Measurements from ENCODE around the gene PLIN3. TPM values are rescaled to one million over a fixed set of nuclear protein-coding genes. Genes with fewer than 3 reads are reported as not detected.

PLIN3 gene
- total and polyA plus RNA-seq, 2 of the 8 experiments (the other 6 are each of a cell fraction or from before 2014, with no cell fraction given) = 60.7 to 61.5 TPM

DNA sequence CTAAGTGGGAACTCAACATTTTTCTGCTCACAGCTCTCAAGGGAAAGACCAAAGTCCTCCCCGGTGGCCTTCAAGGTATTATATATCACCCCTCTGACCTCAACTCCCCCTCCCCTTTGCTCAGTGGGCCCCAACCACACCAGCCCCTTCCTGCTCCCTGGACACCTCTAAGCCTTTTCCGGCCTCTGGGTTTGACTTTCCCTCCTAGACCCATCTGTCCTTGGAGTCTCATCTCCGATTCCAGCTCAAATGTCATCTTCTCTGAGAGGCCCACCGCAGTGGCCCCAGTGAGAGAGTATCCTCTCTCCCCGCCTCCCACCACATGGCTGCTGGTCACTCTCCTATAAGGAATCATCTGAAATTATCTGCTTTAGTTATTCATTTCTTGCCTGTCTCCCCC lies 40.9 kb upstream of the PLIN3 start:
- H3K18ac ChIP-seq (ENCODE audit: extremely low read depth, low read length) = no peak overlapping the region; the same call in 1 of the 2 replicates
- no peak overlapping the region for H4K91ac ChIP-seq (replicated peaks; ENCODE audit: insufficient read length, low read length)
- no peak overlapping the region for H3K4me3 ChIP-seq (ENCODE audit: extremely low read depth in 1 of 4, insufficient read depth in 2 of 4, low read depth in 3 of 4, low read length in 4 of 4)
- no peak overlapping the region for H2AFZ ChIP-seq (ENCODE audit: low read length)
- H3K36me3 ChIP-seq (ENCODE audit: control insufficient read depth in 2 of 4, insufficient read depth in 4 of 4, low read length in 3 of 4) = peaks cover 2 to 15% (median 4%) of the 10 kb centered on the region in 4 experiments; a peak in 5 of 8 replicates
- no peak overlapping the region for H2BK5ac ChIP-seq (ENCODE audit: low read depth, low read length)
- no peak overlapping the region for H3K4ac ChIP-seq (replicated peaks; ENCODE audit: insufficient read length, low read depth, low read length)
- H3K79me1 ChIP-seq (ENCODE audit: low read depth, low read length) = 0 out of 2 replicates have a peak, but pooled peaks cover 2% of the 10 kb centered on the region
- no peak for FAIRE-seq
- H3K4me1 ChIP-seq (replicated peaks in 1 of 4; ENCODE audit: control insufficient read depth in 3 of 4, insufficient read depth in 4 of 4, low read length in 3 of 4) = peaks cover 0 to 14% (median 11%) of the 10 kb centered on the region in 4 experiments; a peak in 6 of 7 replicates
- H3K27ac ChIP-seq (ENCODE audit: low read depth, low read length) = no peak overlapping the region
- WGBS, 2 experiments (ENCODE audit: extremely low coverage in 1 of 2, insufficient coverage in 1 of 2, insufficient read length in 1 of 2, insufficient replicate concordance in 2 of 2, low coverage in 1 of 2, low lambda C conversion rate in 2 of 2, missing lambda C conversion rate in 1 of 2) = 70% methylated on average over 5 of the region's 5 CpGs; no CpG with 5 or more reads in 1 of the 2 experiments
- TF ChIP-seq SUZ12 (IDR thresholded peaks at IDR 0.05; ENCODE audit: low read length) (no peak), TAF7 (optimal IDR thresholded peaks at IDR 0.05; ENCODE audit: borderline replicate concordance, low read depth, low read length) (no peak), TEAD4 (IDR thresholded peaks at IDR 0.05; ENCODE audit: low read depth, low read length) (no peak), JUN (IDR thresholded peaks at IDR 0.05; ENCODE audit: low read depth, low read length) (no peak)
- no peak overlapping the region for H3K23ac ChIP-seq (ENCODE audit: insufficient read length)
- no peak overlapping the region for H3K9ac ChIP-seq (replicated peaks in 1 of 4; ENCODE audit: extremely low read depth in 1 of 4, low read depth in 3 of 4, low read length in 3 of 4)
- peaks cover 3 to 9% of the 10 kb centered on the region in 2 experiments for H4K20me1 ChIP-seq (replicated peaks in 1 of 2; ENCODE audit: control insufficient read depth in 1 of 2, insufficient read depth in 2 of 2, low read length in 2 of 2)
- no peak overlapping the region for H4K5ac ChIP-seq (ENCODE audit: insufficient read length, low read depth, low read length)
- ChIA-PET POLR2A (ENCODE audit: partially characterized antibody) (interaction anchor here (2.0 kb wide), 1 partner anchor 123 kb away, joined by 4 read pairs; no protein-coding TSS in a partner anchor), CTCF (ENCODE audit: partially characterized antibody) (interaction anchor here (0.6 to 1.2 kb wide), 6 partner anchors 10 to 57 kb away, joined by 3 to 5 read pairs (median 3); no protein-coding TSS in a partner anchor)
- peaks cover 0 to 27% of the 10 kb centered on the region in 2 experiments; a peak in 2 of 4 replicates for H3K79me2 ChIP-seq (ENCODE audit: control insufficient read depth in 1 of 2, insufficient read depth in 2 of 2, low read length in 2 of 2)
- H2BK15ac ChIP-seq (ENCODE audit: low read length) = no peak overlapping the region
- H2BK20ac ChIP-seq (ENCODE audit: low read length) = no peak overlapping the region
- H3K23me2 ChIP-seq (ENCODE audit: low read depth, low read length) = peaks cover 8% of the 10 kb centered on the region
- H3K27me3 ChIP-seq (replicated peaks in 1 of 4; ENCODE audit: control insufficient read depth in 3 of 4, extremely low read depth in 1 of 4, insufficient read depth in 3 of 4, low read length in 3 of 4) = no peaks in the 10 kb centered on the region; a peak in 1 of 7 replicates
- DNase-seq (ENCODE audit: low read depth in 1 of 2, low spot score in 2 of 2) = no peak
- peak overlapping the region in 1 of 2 experiments; percentile 75; a peak in 1 of 4 replicates for H3K4me2 ChIP-seq (ENCODE audit: insufficient read depth in 1 of 2, low read depth in 2 of 2, low read length in 2 of 2)
- no peak overlapping the region for H2BK120ac ChIP-seq (replicated peaks; ENCODE audit: low read depth, low read length)
- no peak overlapping the region for H2AK5ac ChIP-seq (ENCODE audit: low read depth, low read length)
- H4K8ac ChIP-seq (ENCODE audit: extremely low read depth, insufficient read depth, low read length) = no peak overlapping the region
- H3K14ac ChIP-seq (ENCODE audit: insufficient read length) = no peak overlapping the region
- H2BK12ac ChIP-seq (ENCODE audit: low read depth, low read length) = no peak overlapping the region
- H3K56ac ChIP-seq (replicated peaks; ENCODE audit: insufficient read length, low read depth, low read length) = no peak overlapping the region
- no peaks in the 10 kb centered on the region for H3K9me3 ChIP-seq (ENCODE audit: insufficient read depth in 2 of 2, low read depth in 1 of 2, low read length in 1 of 2)
